Activated CD4-positive, alpha-beta T cell treated with anti-CD3 and anti-CD28 coated beads, Interleukin-2, Interleukin-4, amounts not matched to agents 100 ng/mL and 50 ng/mL, durations not matched to agents 16 hours and 8 hours (primary cell): ENCODE data around the gene GALNT2.

Experiments used
- DNase-seq: peaks from one replicate; pipeline ENCODE4 v3.0.0-alpha.2; 2020; ENCODE audit warnings: low spot score

The GALNT2 gene

GRCh38 chr1:230278376-230278775 lies 211.3 kb downstream of the GALNT2 start:
- no peak for DNase-seq

GRCh38 chr1:230278871-230279582 lies 212.0 kb downstream of the GALNT2 start:
- DNase-seq = no peak

GRCh38 chr1:230279583-230279945 lies 212.5 kb downstream of the GALNT2 start:
- no peak for DNase-seq

GRCh38 chr1:230280054-230280795 lies 213.2 kb downstream of the GALNT2 start:
- no peak for DNase-seq

GRCh38 chr1:230280906-230281413 lies 213.9 kb downstream of the GALNT2 start:
- DNase-seq = no peak

- no peak for DNase-seq
Measured at GRCh38 chr1:230281556-230281955, 214.5 kb downstream of the GALNT2 start.

GRCh38 chr1:230282157-230282556 lies 215.1 kb downstream of the GALNT2 start:
- DNase-seq = no peak

GRCh38 chr1:230283678-230284077 lies 216.6 kb downstream of the GALNT2 start:
- DNase-seq = no peak

- no peak for DNase-seq
Measured at GRCh38 chr1:230284891-230285290, 217.9 kb downstream of the GALNT2 start.

GRCh38 chr1:230285351-230285750 lies 218.3 kb downstream of the GALNT2 start:
- no peak for DNase-seq

- no peak for DNase-seq
Measured at GRCh38 chr1:230286166-230286889, 219.3 kb downstream of the GALNT2 start.

- DNase-seq = no peak
Measured at GRCh38 chr1:230286890-230287269, 219.8 kb downstream of the GALNT2 start.

GRCh38 chr1:230287674-230288315 lies 220.8 kb downstream of the GALNT2 start:
- DNase-seq = no peak

GRCh38 chr1:230288641-230289349 lies 221.8 kb downstream of the GALNT2 start:
- no peak for DNase-seq

- no peak for DNase-seq
Measured at GRCh38 chr1:230289350-230289644, 222.3 kb downstream of the GALNT2 start.

GRCh38 chr1:230291731-230292620 lies 224.9 kb downstream of the GALNT2 start:
- DNase-seq = no peak

- DNase-seq = no peak
Measured at GRCh38 chr1:230292689-230293389, 225.8 kb downstream of the GALNT2 start.

GRCh38 chr1:230293390-230293700 lies 226.3 kb downstream of the GALNT2 start:
- no peak for DNase-seq

GRCh38 chr1:230295367-230295766 lies 228.3 kb downstream of the GALNT2 start:
- DNase-seq = no peak
